A549 (cell line): Measurements from ENCODE around the gene C1QTNF4. TPM values are rescaled to one million over a fixed set of nuclear protein-coding genes. Genes with fewer than 3 reads are reported as not detected.

Source experiments
- ATAC-seq, 2 experiments: fragments of 200-7000 bp in 1 of 2; fragments of >200 bp in 1 of 2; cut with Nextera tagmentation in 1 of 2; cut with Tn5 transposase in 1 of 2; 3 replicates each; pipeline versions ENCODE4 v1.8.0 to v1.9.1; 2018 to 2020; ENCODE audit warnings: mild to moderate bottlenecking in 1 of 2, moderate library complexity in 1 of 2
- CTCF ChIA-PET: fragments of 300-600 bp; sonication (Branson Sonifier 250); formaldehyde crosslinking; extraction: SDS; loops from one replicate; lab custom pipeline; 2021; ENCODE audit warnings: antibody characterized with exemption, inconsistent platforms; lab: Yijun Ruan, JAX
- POLR2A ChIA-PET: fragments of 350-600 bp; formaldehyde crosslinking; extraction: SDS; loops from one replicate; lab custom pipeline; 2021; ENCODE audit warnings: antibody characterized with exemption, inconsistent platforms; lab: Yijun Ruan, JAX
- DNase-seq, 2 experiments: peaks; one replicate each; pipeline versions ENCODE4 v3.0.0 to v3.0.0-alpha.2; 2011 to 2016; ENCODE audit warnings: low read depth in 1 of 2, low spot score in 1 of 2
- FAIRE-seq: peaks from 2 replicates; lab custom pipeline; 2011; peaks lifted over from hg19 to GRCh38; lab: Jason Lieb, UNC
- H3K27ac ChIP-seq, 2 experiments: fragments of >200 bp; sonication (Bioruptor Twin); formaldehyde crosslinking; 3 replicates each; pipeline ENCODE4 v1.5.1; 2016 to 2017
- H3K4me1 ChIP-seq: fragments of >200 bp; sonication (Bioruptor Twin); formaldehyde crosslinking; 3 replicates; pipeline ENCODE4 v1.6.1; 2016
- H3K4me2 ChIP-seq: fragments of >200 bp; sonication (Bioruptor Twin); formaldehyde crosslinking; 3 replicates; pipeline ENCODE4 v1.6.1; 2016
- H3K4me3 ChIP-seq: fragments of >200 bp; sonication (Bioruptor Twin); formaldehyde crosslinking; 3 replicates; pipeline ENCODE4 v1.5.1; 2016
- H3K9me3 ChIP-seq: fragments of >200 bp; sonication (Bioruptor Twin); formaldehyde crosslinking; 3 replicates; pipeline ENCODE4 v1.6.1; 2016
- CHD4 ChIP-seq: fragments of 200-600 bp; sonication (generic); IDR thresholded peaks from 2 replicates; pipeline ENCODE4 v1.6.1; 2016; ENCODE audit warnings: antibody characterized with exemption, mild to moderate bottlenecking, borderline replicate concordance
- CTCF ChIP-seq: fragments of >200 bp; sonication (Bioruptor Twin); formaldehyde crosslinking; IDR thresholded peaks from 3 replicates; pipeline ENCODE4 v1.5.1; 2016
- EHMT2 ChIP-seq: fragments of 200-600 bp; sonication (generic); IDR thresholded peaks from 2 replicates; pipeline ENCODE4 v1.6.1; 2016; ENCODE audit warnings: antibody characterized with exemption, low read depth, mild to moderate bottlenecking, moderate library complexity
- ESRRA ChIP-seq: fragments of 150-350 bp; IDR thresholded peaks from 2 replicates; pipeline ENCODE4 v1.6.1; 2014; ENCODE audit warnings: mild to moderate bottlenecking, low read length, borderline replicate concordance
- FOSB ChIP-seq: fragments of 250-450 bp; sonication (Bioruptor Pico); IDR thresholded peaks from 2 replicates; pipeline ENCODE4 v1.5.0; 2020; ENCODE audit warnings: mild to moderate bottlenecking, moderate library complexity
- KDM1A ChIP-seq: fragments of 200-600 bp; sonication (generic); IDR thresholded peaks from 2 replicates; pipeline ENCODE4 v1.6.1; 2016; ENCODE audit warnings: low read depth, mild to moderate bottlenecking
- NR3C1 ChIP-seq: fragments of >200 bp; sonication (Bioruptor Twin); formaldehyde crosslinking; IDR thresholded peaks from 3 replicates; pipeline ENCODE4 v1.6.1; 2017
- POLR2A ChIP-seq: IDR thresholded peaks from 2 replicates; pipeline ENCODE4 v1.6.1; 2012; ENCODE audit warnings: mild to moderate bottlenecking, low read length
- REST ChIP-seq: fragments of 200-600 bp; sonication (generic); IDR thresholded peaks from 2 replicates; pipeline ENCODE4 v1.6.1; 2016; ENCODE audit warnings: antibody characterized with exemption, mild to moderate bottlenecking, moderate library complexity
- RNF2 ChIP-seq: fragments of 200-600 bp; sonication (generic); IDR thresholded peaks from 2 replicates; pipeline ENCODE4 v1.6.1; 2016; ENCODE audit warnings: low read depth, mild to moderate bottlenecking, antibody characterized with exemption, moderate library complexity, borderline replicate concordance
- SREBF2 ChIP-seq: fragments of 450-650 bp; IDR thresholded peaks from 2 replicates; pipeline ENCODE4 v1.6.1; 2014; ENCODE audit warnings: mild to moderate bottlenecking, moderate library complexity
- TFCP2L1 ChIP-seq: fragments of 250-450 bp; sonication (Bioruptor Pico); IDR thresholded peaks from 2 replicates; pipeline ENCODE4 v1.5.0; 2021; ENCODE audit warnings: mild to moderate bottlenecking
- USF2 ChIP-seq: fragments of 450-650 bp; IDR thresholded peaks from 2 replicates; pipeline ENCODE4 v1.6.1; 2014; ENCODE audit warnings: antibody characterized with exemption
- ZC3H11A ChIP-seq: fragments of 450-650 bp; IDR thresholded peaks from 2 replicates; pipeline ENCODE4 v1.6.1; 2014; ENCODE audit warnings: antibody characterized with exemption, mild to moderate bottlenecking
- WGBS: methylation state at CpG from one replicate; pipeline ENCODE4 v1.1.6; 2017; ENCODE audit errors: missing lambda C conversion rate; 5-methylcytosine and 5-hydroxymethylcytosine counted together
- polyA plus RNA-seq, 4 experiments: library from polyadenylated mRNA; depleted of rRNA in 3 of 4; stranded (reverse); fragments of >200 nt; fragmentation: RNase III in 1 of 4; extraction: RNeasy Plus Mini Kit Qiagen cat#74134 plus additional on column Dnase treatment in 1 of 4; gene quantifications; 2 replicates in 3 of 4; 3 replicates in 1 of 4; pipeline ENCODE4 v1.2.3, GENCODE V29; 2011 to 2017

C1QTNF4 gene
- polyA plus RNA-seq, 2 of the 4 experiments (the other 2 are of a cell fraction), result not detected

DNA sequence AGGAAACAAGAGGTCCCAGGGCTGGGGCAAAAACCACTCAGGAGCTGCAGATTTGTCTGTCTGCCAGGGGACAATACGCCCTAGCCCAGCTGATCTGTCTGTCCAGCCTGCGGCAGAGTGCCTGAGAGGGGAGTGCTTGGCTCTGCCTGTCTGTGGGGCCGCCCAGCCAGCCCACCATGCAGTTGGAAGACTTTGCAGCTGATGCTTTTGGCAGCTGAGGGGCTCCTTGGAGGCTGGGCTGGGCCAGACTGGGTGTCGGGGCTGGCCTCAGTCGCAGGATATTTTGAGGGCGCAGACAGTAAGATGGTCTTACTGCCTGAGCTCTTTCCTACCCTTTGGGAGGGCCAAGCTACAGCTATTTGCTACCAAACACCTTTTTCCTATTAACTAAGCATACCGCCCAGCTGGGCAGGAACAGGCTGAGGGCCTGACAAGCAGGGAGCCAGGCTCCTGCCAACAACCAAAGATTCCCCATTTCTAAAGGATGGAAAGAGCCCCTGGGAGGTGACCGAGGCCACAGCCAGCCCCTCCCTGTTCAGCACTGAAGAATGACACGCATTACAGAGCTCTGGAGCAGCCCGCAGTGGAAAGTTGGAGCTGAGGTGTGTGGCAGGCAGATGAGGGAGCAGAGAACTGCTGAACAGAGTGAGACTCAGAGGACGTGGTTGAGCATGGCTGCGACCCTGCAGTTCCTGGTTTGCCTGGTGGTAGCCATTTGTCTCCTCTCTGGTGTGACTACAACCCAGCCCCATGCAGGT is 7.9 kb downstream of the C1QTNF4 start, which contains the start of gene FAM180B:
Gene FAM180B (plus strand): TSS at position 581 of the 758 bp plus-strand sequence. CDS start 91 bp downstream, at position 672.
- Histone ChIP-seq H3K9me3 (no peaks in the 10 kb centered on the region), H3K4me3 (no peak within 1 kb of the TSS), H3K4me2 (no peak within 1 kb of the TSS), H3K27ac (no peak within 1 kb of the TSS), H3K4me1 (no peaks in the 10 kb centered on the region)
- WGBS, result 76% methylated on average over 10 of the region's 12 CpGs
- no peak for FAIRE-seq
- ATAC-seq, result peak; percentile 27 to 33; a peak in 3 of 6 replicates
- ChIA-PET CTCF (interaction anchor here (0.6 to 1.4 kb wide), 4 partner anchors 12 to 31 kb away, joined by 3 to 5 read pairs (median 3); no protein-coding TSS in a partner anchor), POLR2A (interaction anchor here (1.0 kb wide), 1 partner anchor 21 kb away, joined by 3 read pairs; the partner anchor contains the start of gene PTPMT1)
- DNase-seq, result no peak
- no peak for TF ChIP-seq NR3C1
- no peak for TF ChIP-seq EHMT2
- no peak for TF ChIP-seq SREBF2
- no peak for TF ChIP-seq REST
- TF ChIP-seq RNF2, result no peak
- no peak for TF ChIP-seq KDM1A

GRCh38 chr11:47583844-47584243 is 10.4 kb downstream of the C1QTNF4 start:
- ATAC-seq (no peak), DNase-seq (no peak), FAIRE-seq (no peak)
- Histone ChIP-seq H3K4me3 (no peak overlapping the region), H3K4me2 (no peak overlapping the region), H3K27ac (no peak overlapping the region), H3K9me3 (no peaks in the 10 kb centered on the region), H3K4me1 (peaks cover 8% of the 10 kb centered on the region; the same call in 2 of the 3 replicates)
- ChIA-PET CTCF (no interaction called here), POLR2A (no interaction called here)
- 88% methylated on average over 5 of the region's 5 CpGs for WGBS
- no peak for TF ChIP-seq CHD4
- no peak for TF ChIP-seq CTCF
- TF ChIP-seq ZC3H11A, result no peak
- no peak for TF ChIP-seq ESRRA
- TF ChIP-seq REST, result no peak
- TF ChIP-seq TFCP2L1 (CRISPR knock-in tag), result no peak
- no peak for TF ChIP-seq USF2
- no peak for TF ChIP-seq POLR2A
- no peak for TF ChIP-seq FOSB (CRISPR knock-in tag)
